Mesodermal cell (in vitro differentiated cells): Measurements from ENCODE around the gene TOR1A.

Experiments
- H3K27ac ChIP-seq: 2 replicates; pipeline ENCODE4 v1.7.0; 2013; ENCODE audit warnings: mild to moderate bottlenecking, low read depth, low read length, moderate library complexity; ENCODE audit not compliant: severe bottlenecking
- H3K36me3 ChIP-seq: 2 replicates; pipeline ENCODE4 v1.7.1; 2013; ENCODE audit warnings: mild to moderate bottlenecking, low read length, moderate library complexity; ENCODE audit not compliant: control insufficient read depth, insufficient read depth
- H3K4me1 ChIP-seq: one replicate; pipeline ENCODE4 v1.7.1; 2013; ENCODE audit warnings: mild to moderate bottlenecking, low read length; ENCODE audit not compliant: insufficient read depth, control insufficient read depth, poor library complexity, severe bottlenecking
- H3K4me3 ChIP-seq: 2 replicates; pipeline ENCODE4 v1.7.0; 2013; ENCODE audit warnings: low read length, control low read depth, mild to moderate bottlenecking; ENCODE audit not compliant: insufficient read depth, poor library complexity, severe bottlenecking; ENCODE audit errors: extremely low read depth
- H3K9me3 ChIP-seq: 2 replicates; pipeline ENCODE4 v1.7.1; 2013; ENCODE audit warnings: mild to moderate bottlenecking, low read length, moderate library complexity; ENCODE audit not compliant: control insufficient read depth
- WGBS, 2 experiments: methylation state at CpG; one replicate each; pipeline ENCODE4 v1.1.5; 2013; ENCODE audit warnings: missing lambda C conversion rate in 2 of 2; ENCODE audit not compliant: insufficient coverage in 2 of 2; 5-methylcytosine and 5-hydroxymethylcytosine counted together

Gene TOR1A

DNA sequence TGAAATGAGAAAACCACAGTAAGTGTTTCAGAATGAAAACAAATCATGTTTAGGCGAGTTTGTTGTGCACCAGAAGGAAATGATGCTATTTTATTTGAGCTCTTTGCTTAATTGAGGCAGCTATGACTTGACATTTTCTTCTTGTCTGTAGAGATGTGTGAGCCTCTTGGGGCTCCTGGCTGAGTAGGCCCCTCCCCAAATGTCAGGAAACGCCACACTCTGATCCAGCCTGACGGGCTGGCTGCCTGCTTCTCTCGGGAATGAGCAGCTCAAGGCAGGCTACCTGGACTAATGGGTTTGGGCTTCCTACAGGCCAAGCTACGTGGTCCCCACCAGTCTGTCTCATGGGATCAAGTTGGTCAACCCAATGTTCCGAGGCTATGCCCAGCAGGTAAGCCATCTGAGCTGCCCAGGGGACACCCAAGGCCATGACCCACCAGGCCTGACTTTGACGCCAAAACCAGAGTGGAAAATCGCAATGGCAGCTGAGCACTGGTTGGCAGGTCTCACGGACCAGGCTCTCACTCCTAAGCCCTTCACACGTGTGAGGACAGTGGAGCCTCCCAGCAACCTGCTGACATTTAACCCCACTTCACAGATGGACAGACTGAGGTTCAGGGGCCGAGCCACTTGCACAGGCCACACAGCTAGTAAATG, 41.2 kb upstream of the TOR1A start:
- no peak overlapping the region for H3K4me3 ChIP-seq
- 58 to 65% methylated on average over 7 to 10 of the region's 11 CpGs for WGBS, 2 experiments
- peaks cover 33% of the 10 kb centered on the region for H3K36me3 ChIP-seq
- peaks cover 14% of the 10 kb centered on the region for H3K4me1 ChIP-seq
- no peaks in the 10 kb centered on the region for H3K9me3 ChIP-seq
- no peak overlapping the region for H3K27ac ChIP-seq

DNA sequence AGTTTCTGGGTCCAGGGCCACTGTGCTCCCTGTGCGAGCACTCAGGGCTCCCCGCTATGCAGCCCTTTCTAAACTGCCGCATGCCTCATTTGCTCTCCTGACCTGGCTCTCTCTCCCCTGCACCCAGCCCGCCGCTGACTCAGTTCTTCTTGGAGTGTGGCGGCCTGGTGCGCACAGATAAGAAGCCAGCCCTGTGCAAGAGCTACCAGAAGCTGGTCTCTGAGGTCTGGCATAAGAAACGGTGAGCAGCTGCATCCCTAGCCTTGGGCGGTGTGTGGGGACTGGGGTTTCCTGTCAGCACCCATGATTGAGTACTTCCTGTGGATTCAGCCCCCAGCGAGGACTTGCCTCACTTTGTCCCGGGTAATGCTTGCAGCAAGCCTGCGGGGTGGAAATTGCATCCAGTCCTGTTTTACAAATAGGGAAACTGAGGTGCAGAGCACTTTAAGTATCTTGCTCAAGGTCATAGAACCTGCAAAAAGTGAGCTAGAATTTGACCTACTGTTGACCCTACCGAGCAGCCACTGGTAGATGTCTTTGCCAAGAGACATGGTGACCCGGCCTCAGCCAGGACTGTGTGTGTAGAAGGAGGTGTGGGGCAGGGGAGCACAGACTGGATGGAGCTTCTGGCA, 39.2 kb upstream of the TOR1A start:
- Histone ChIP-seq H3K4me1 (peaks cover 14% of the 10 kb centered on the region), H3K9me3 (no peaks in the 10 kb centered on the region), H3K4me3 (no peak overlapping the region), H3K27ac (no peak overlapping the region), H3K36me3 (peaks cover 39% of the 10 kb centered on the region)
- WGBS, 2 experiments, result 67 to 84% methylated on average over 9 to 12 of the region's 14 CpGs

DNA sequence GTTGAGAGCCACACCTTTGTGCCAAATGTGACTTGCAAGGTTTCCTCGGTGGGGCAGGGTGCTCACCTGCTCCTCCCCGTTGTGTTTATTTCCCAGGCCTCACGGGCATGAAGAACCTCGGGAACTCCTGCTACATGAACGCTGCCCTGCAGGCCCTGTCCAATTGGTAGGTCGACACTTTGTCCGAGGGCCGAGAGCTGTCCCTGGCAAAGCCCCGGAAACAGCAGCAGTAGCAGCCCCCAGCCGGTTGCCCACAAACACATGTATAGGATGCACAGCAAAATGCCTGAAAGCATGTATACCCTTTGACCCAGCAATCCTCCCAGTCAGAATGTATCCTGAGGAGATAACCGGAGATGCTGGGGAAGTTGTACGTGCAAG, 37.5 kb upstream of the TOR1A start:
- H3K4me3 ChIP-seq, result no peak overlapping the region
- no peak overlapping the region for H3K27ac ChIP-seq
- 87 to 98% methylated on average over 9 to 11 of the region's 12 CpGs for WGBS, 2 experiments
- peaks cover 14% of the 10 kb centered on the region for H3K4me1 ChIP-seq
- H3K36me3 ChIP-seq, result peaks cover 48% of the 10 kb centered on the region
- H3K9me3 ChIP-seq, result no peaks in the 10 kb centered on the region

DNA sequence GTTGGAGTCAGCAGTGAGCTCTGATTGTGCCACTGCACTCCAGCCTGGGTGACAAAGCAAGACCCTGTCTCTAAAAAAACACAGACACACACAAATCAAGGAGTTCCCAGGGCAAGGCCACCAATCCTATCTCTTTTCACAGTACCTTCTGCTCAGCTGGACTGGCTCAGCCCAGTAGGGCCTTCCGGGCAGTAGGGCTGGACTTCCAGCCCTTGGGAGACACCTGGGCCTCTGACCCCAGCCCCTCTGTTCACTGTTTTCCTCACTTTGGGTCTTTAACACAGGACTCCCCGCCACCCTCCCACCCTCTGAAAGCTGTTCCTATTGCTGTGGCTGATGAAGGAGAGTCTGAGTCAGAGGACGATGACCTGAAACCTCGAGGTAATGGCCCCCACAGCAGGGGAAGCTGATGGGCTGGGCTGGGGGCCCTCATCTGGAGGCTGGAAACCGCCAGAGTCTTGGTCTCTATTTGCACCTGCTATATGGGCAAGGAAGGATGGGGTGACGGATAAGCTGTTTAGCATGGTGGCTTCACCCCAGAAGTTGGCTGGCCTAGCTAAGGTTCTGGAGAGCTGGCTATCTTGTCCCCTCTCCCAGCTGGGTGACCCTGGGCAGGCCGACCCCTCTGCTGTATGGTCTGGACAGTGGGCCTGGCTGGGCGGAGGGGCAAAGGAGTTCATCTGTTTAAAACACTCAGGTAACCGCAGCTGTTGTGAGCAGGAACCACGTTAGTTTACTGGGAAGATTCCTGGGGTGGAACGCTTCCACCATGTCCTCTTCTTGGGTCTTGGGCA, 36.9 kb upstream of the TOR1A start:
- Histone ChIP-seq H3K4me3 (no peak overlapping the region), H3K36me3 (peaks cover 50% of the 10 kb centered on the region), H3K27ac (no peak overlapping the region), H3K4me1 (peaks cover 14% of the 10 kb centered on the region), H3K9me3 (no peaks in the 10 kb centered on the region)
- WGBS, 2 experiments, result 72 to 75% methylated on average over 10 of the region's 11 CpGs

DNA sequence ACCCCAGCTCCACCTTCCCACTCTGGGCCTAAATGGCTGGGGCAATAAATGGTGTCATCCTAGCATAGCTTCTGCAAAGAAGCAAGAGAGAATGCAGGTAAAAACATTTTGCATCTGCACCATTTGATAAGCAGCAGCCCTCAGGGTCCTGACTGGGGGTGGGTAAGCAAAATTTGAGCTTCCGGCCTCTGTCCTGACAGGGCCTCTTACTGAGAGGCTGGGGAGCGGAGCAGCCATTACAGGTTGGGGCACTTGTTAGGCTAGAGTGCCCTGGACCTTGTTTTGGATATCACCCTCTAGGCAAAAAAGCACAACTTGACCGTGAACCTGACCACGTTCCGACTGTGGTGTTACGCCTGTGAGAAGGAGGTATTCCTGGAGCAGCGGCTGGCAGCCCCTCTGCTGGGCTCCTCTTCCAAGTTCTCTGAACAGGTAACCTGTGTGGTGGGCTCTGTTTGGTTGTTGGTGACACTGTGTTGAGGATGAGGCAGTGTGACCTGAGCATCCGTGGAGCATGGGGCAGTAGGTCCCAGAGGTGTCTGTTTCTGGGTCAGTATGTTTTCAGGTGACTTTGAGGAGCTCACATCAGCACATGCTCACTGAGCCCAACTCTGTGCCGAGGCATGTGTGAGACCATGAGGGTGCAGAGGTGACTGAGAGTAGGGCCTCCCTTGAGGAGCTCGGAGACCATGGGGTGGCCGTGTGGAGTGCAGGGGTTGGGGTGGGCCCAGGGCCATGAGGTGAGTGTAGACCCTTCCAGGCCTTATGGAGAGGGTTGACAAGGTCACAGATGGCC, 34.4 kb upstream of the TOR1A start:
- Histone ChIP-seq H3K27ac (no peak overlapping the region), H3K4me3 (no peak overlapping the region), H3K4me1 (peaks cover 8% of the 10 kb centered on the region), H3K9me3 (no peaks in the 10 kb centered on the region), H3K36me3 (peaks cover 52% of the 10 kb centered on the region)
- 84 to 86% methylated on average over 8 of the region's 11 CpGs for WGBS, 2 experiments

DNA sequence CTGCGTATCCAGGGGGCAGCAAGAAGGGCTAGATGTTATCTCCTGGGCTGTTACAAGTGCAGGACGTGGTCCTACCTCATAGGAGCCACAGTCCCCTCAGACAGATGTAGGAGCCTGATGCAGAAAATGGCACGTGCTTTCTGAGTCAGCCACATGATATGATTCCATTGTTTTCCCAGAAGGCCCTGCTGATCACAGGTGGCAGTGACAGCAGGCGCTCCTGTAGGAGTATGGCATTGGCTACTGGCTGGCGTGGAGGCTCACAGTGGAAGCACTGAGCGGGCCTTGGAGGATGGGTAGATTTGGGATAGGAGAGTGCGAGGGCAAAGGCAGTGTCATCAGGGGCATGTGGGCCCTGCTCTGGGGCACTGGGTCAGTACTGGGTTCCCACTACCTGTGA, 33.3 kb upstream of the TOR1A start:
- peaks cover 58% of the 10 kb centered on the region for H3K36me3 ChIP-seq
- WGBS, 2 experiments, result 87 to 92% methylated on average over 4 to 5 of the region's 7 CpGs
- no peaks in the 10 kb centered on the region for H3K9me3 ChIP-seq
- H3K27ac ChIP-seq, result no peak overlapping the region
- H3K4me1 ChIP-seq, result no peaks in the 10 kb centered on the region
- no peak overlapping the region for H3K4me3 ChIP-seq

DNA sequence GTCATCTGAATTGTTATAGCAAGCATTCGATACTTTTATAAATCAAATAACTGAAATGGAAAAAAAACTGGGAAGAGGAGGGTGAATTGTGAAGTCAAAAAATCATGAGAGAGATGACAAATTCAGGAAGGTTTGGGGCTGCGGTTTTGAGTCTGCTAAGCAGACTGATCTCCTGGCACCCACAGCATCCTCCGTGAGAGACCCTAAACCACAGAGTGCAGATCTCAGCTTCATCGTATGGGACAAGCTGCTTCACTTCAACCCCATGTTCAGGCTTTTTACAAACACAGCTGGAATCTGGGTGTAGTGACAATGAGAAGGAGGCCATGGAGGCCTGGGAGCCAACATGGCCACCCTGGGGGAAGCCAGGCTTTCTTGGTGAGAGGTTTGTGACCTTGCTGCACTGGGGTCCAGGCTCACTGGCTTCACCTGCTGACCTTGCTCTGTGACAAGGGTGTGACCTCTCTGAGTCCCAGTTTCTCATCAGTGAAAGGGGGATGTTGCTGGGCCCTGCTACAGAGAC, 30.7 kb upstream of the TOR1A start:
- Histone ChIP-seq H3K9me3 (no peaks in the 10 kb centered on the region), H3K4me1 (peaks cover 2% of the 10 kb centered on the region), H3K4me3 (no peak overlapping the region), H3K27ac (no peak overlapping the region), H3K36me3 (peaks cover 57% of the 10 kb centered on the region)
- 94 to 100% methylated on average over 1 to 3 of the region's 4 CpGs for WGBS, 2 experiments

DNA sequence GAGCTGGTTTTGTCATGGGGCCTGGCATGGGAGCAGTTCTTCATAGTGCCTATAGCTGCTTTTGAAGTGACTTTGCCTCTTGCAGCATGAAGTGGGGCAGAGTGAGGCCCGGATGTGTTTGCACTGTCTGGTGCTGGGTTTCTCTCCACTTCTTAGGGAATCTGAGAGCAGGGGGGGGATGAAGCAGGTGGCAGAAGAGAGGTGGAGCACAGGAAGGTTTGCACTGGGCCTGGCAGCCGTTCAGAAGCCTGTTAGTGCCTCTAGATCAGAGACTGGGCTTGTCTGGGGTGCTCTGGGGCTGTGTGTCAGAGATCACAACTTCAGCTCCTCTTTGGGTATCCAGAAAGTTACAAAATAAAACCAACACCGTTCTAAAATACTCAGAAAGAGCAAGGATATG, 29.7 kb upstream of the TOR1A start:
- Histone ChIP-seq H3K4me1 (peaks cover 11% of the 10 kb centered on the region), H3K27ac (no peak overlapping the region), H3K4me3 (no peak overlapping the region), H3K36me3 (peaks cover 56% of the 10 kb centered on the region), H3K9me3 (no peaks in the 10 kb centered on the region)
- WGBS, 2 experiments, result 50 to 63% methylated on average over 1 to 2 of the region's 3 CpGs

DNA sequence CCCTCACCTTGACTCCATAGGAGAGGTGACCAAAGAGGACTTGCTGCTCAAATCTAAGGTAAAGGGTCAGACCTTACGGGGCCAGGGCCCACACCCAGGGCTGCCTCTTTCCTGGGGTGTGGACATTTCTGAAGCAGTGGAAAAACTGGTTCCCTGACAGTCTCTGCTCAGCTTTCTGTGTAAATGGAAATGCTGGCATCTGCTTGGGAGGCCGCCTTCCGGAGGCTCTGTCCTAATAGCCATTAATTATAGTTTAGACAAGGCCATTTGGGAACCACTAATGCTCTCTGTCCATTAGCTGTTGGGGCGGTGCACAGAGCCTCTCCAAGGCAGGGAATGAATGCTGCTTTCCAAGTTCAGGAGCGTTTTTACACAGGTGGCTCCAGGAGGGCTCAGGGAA, 28.6 kb upstream of the TOR1A start:
- Histone ChIP-seq H3K4me3 (no peak overlapping the region), H3K9me3 (no peaks in the 10 kb centered on the region), H3K4me1 (peaks cover 11% of the 10 kb centered on the region), H3K27ac (no peak overlapping the region), H3K36me3 (peaks cover 48% of the 10 kb centered on the region)
- 81 to 85% methylated on average over 5 of the region's 5 CpGs for WGBS, 2 experiments

DNA sequence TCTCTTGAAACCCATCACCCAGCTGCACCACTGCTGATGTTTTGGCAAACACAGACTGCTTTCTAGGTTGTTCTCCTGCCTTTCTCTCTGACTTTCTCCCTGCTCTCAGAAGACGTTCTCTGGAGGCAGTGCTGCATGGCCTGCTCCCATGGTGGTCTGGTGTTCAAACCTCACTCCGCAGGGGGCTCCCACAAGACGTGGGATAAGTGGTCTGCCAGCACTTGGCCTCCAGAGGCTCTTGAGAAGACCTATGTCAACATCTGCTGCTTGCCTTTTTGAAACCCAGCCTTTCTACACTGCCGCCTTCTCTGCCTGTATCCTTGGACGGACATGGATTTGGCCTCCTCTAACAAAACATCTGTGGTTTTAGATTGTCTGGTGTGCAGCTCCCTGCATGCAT, 27.9 kb upstream of the TOR1A start:
- H3K4me1 ChIP-seq, result peaks cover 11% of the 10 kb centered on the region
- H3K36me3 ChIP-seq, result peaks cover 40% of the 10 kb centered on the region
- no peaks in the 10 kb centered on the region for H3K9me3 ChIP-seq
- H3K27ac ChIP-seq, result no peak overlapping the region
- H3K4me3 ChIP-seq, result no peak overlapping the region
- WGBS, 2 experiments, result 73 to 75% methylated on average over 3 to 4 of the region's 5 CpGs
